B cell (primary cell): Measurements from ENCODE around the gene TAF4. TPM values are rescaled to one million over a fixed set of nuclear protein-coding genes. Genes with fewer than 3 reads are reported as not detected.

Experiments
- ATAC-seq: fragments of 200-7000 bp; cut with Tn5 transposase; one replicate; pipeline ENCODE4 v1.10.0; 2021; ENCODE audit warnings: low read depth, mild to moderate bottlenecking, moderate number of reproducible peaks, moderate library complexity
- CTCF ChIA-PET: fragments of 350-600 bp; sonication (Branson Sonifier 250); formaldehyde crosslinking; loops from one replicate; lab custom pipeline; 2021; ENCODE audit warnings: antibody characterized with exemption, inconsistent platforms; lab: Charles Lee
- POLR2A ChIA-PET: fragments of 350-600 bp; sonication (Branson Sonifier 250); formaldehyde crosslinking; loops from one replicate; lab custom pipeline; 2021; ENCODE audit warnings: antibody characterized with exemption; lab: Charles Lee
- DNase-seq: peaks from one replicate; pipeline ENCODE4 v3.0.0; 2013
- H2AFZ ChIP-seq: 2 replicates; pipeline ENCODE4 v1.6.1; 2012; ENCODE audit warnings: mild to moderate bottlenecking, low read depth, low read length; ENCODE audit not compliant: insufficient read depth, poor library complexity, severe bottlenecking
- H3K27ac ChIP-seq, 2 donors: 1 replicate in 1 of 2; 2 replicates in 1 of 2; pipeline ENCODE4 v1.5.1; 2012 to 2013; ENCODE audit warnings: low read length in 2 of 2, mild to moderate bottlenecking in 2 of 2, moderate library complexity in 1 of 2
- H3K27me3 ChIP-seq, 4 experiments: fragments of 200-600 bp in 1 of 4; sonication (generic) in 1 of 4; replicated peaks in 1 of 4; 1 replicate in 2 of 4; 2 replicates in 2 of 4; pipeline versions ENCODE4 v1.6.1 to v1.7.0; 2013 to 2016; ENCODE audit warnings: low read length in 3 of 4, mild to moderate bottlenecking in 2 of 4, mixed read lengths in 1 of 4, moderate library complexity in 1 of 4; ENCODE audit not compliant: insufficient read depth in 4 of 4, control insufficient read depth in 3 of 4; ENCODE audit errors: control extremely low read depth in 1 of 4
- H3K36me3 ChIP-seq, 2 experiments: replicated peaks in 1 of 2; 1 replicate in 1 of 2; 2 replicates in 1 of 2; pipeline versions ENCODE4 v1.6.1 to v1.7.1; 2013; ENCODE audit warnings: low read length in 1 of 2; ENCODE audit not compliant: insufficient read depth in 2 of 2, control insufficient read depth in 1 of 2; ENCODE audit errors: control extremely low read depth in 1 of 2, extremely low read depth in 1 of 2
- H3K4me1 ChIP-seq, 2 donors: fragments of 200-600 bp in 1 of 2; sonication (generic) in 1 of 2; 1 replicate in 1 of 2; 2 replicates in 1 of 2; pipeline versions ENCODE4 v1.5.1 to v1.6.1; 2013 to 2017; ENCODE audit warnings: low read length in 2 of 2; ENCODE audit not compliant: control insufficient read depth in 2 of 2, insufficient read depth in 2 of 2
- H3K4me2 ChIP-seq: replicated peaks from 2 replicates; pipeline ENCODE3; 2012; ENCODE audit warnings: mild to moderate bottlenecking, low read depth, low read length; ENCODE audit not compliant: poor library complexity, severe bottlenecking
- H3K4me3 ChIP-seq, 5 experiments: fragments of 200-600 bp in 1 of 5; sonication (generic) in 1 of 5; 1 replicate in 3 of 5; 2 replicates in 2 of 5; pipeline versions ENCODE4 v1.5.1 to v1.7.0; 2011 to 2016; ENCODE audit warnings: low read length in 4 of 5, mild to moderate bottlenecking in 4 of 5, low read depth in 2 of 5, control low read depth in 1 of 5, moderate library complexity in 1 of 5; ENCODE audit not compliant: insufficient read depth in 1 of 5; ENCODE audit errors: control extremely low read depth in 1 of 5, extremely low read depth in 1 of 5
- H3K79me2 ChIP-seq: fragments of 200-600 bp; sonication (generic); one replicate; pipeline ENCODE4 v1.6.0; 2016; ENCODE audit warnings: low read length; ENCODE audit not compliant: control insufficient read depth, insufficient read depth
- H3K9ac ChIP-seq: fragments of 200-600 bp; sonication (generic); 2 replicates; pipeline ENCODE4 v1.6.1; 2017; ENCODE audit warnings: mild to moderate bottlenecking, low read length, moderate library complexity
- H3K9me3 ChIP-seq, 3 donors: one replicate each; pipeline versions ENCODE4 v1.6.1 to v1.7.1; 2013; ENCODE audit warnings: low read length in 2 of 3; ENCODE audit not compliant: control insufficient read depth in 2 of 3, insufficient read depth in 1 of 3; ENCODE audit errors: control extremely low read depth in 1 of 3
- H4K20me1 ChIP-seq: 2 replicates; pipeline ENCODE4 v1.6.0; 2012; ENCODE audit warnings: mild to moderate bottlenecking, low read length; ENCODE audit not compliant: insufficient read depth, control insufficient read depth, poor library complexity, severe bottlenecking
- H3K27ac Mint-ChIP-seq: one replicate; pipeline ENCODE4 v1.8.0; 2021; ENCODE audit warnings: mixed read lengths
- H3K27me3 Mint-ChIP-seq: one replicate; pipeline ENCODE4 v1.8.0; 2021; ENCODE audit warnings: mixed read lengths
- H3K4me1 Mint-ChIP-seq: one replicate; pipeline ENCODE4 v1.8.0; 2021; ENCODE audit warnings: mixed read lengths
- H3K4me3 Mint-ChIP-seq: one replicate; pipeline ENCODE4 v1.8.0; 2021; ENCODE audit warnings: mixed read lengths
- H3K9me3 Mint-ChIP-seq: one replicate; pipeline ENCODE4 v1.8.0; 2022; ENCODE audit warnings: mixed read lengths; ENCODE audit not compliant: insufficient read depth
- EZH2 ChIP-seq: IDR thresholded peaks from 2 replicates; pipeline ENCODE4 v1.6.1; 2012; ENCODE audit warnings: borderline replicate concordance, low read depth, mild to moderate bottlenecking, moderate library complexity, low read length; ENCODE audit not compliant: insufficient read depth, poor library complexity, severe bottlenecking
- WGBS: methylation state at CpG from one replicate; pipeline ENCODE4 v1.1.5; 2013; ENCODE audit warnings: missing lambda C conversion rate; ENCODE audit not compliant: insufficient coverage; 5-methylcytosine and 5-hydroxymethylcytosine counted together
- intact Hi-C: fragments of 100-400 bp; cut with micrococcal nuclease; formaldehyde crosslinking; loops from one replicate; pipeline ENCODE4 v1.10.0; 2022
- polyA plus RNA-seq: library from polyadenylated mRNA; depleted of rRNA; stranded (reverse); fragments of >200 nt; gene quantifications from 2 replicates; pipeline ENCODE4 v1.2.3, GENCODE V29; 2012
- total RNA-seq, 2 donors: library from RNA; stranded (reverse); fragments of 120-200 nt in 1 of 2; gene quantifications; 1 replicate in 1 of 2; 2 replicates in 1 of 2; pipeline versions ENCODE4 v1.2.3 to v1.2.4, GENCODE V29; 2013 to 2022
- TF ChIP-seq, protein P1 (sequence below): fragments of 200-600 bp; IDR thresholded peaks from one replicate; pipeline ENCODE4 v1.8.0; 2022; ENCODE audit warnings: antibody characterized with exemption, mild to moderate bottlenecking

The TAF4 gene
- total and polyA plus RNA-seq, 2 donors (not counting 1 experiment from before 2014, with no cell fraction given): 13.9 to 39.5 TPM

DNA sequence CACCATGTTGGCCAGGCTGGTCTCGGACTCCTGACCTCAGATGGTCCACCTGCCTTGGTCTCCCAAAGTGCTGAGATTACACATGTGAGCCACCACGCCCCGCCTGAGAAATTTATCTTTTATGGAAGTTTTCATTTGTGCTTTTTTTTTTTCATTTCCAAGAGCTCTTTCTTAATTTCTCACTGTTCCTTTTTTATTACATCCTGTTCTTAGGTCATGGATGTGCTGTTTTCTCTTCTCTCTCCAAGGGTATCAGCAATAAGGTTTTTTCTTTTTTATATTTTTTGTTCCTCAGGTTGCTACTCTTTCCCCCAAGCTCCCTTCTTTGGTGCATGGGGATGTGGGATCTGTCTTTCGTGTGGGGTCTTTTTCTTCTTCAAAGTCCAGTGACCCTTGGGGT, 35.4 kb upstream of the TAF4 start:
- no peak overlapping the region for H3K4me2 ChIP-seq
- no peak for TF ChIP-seq EZH2
- TF ChIP-seq, protein P1, sequence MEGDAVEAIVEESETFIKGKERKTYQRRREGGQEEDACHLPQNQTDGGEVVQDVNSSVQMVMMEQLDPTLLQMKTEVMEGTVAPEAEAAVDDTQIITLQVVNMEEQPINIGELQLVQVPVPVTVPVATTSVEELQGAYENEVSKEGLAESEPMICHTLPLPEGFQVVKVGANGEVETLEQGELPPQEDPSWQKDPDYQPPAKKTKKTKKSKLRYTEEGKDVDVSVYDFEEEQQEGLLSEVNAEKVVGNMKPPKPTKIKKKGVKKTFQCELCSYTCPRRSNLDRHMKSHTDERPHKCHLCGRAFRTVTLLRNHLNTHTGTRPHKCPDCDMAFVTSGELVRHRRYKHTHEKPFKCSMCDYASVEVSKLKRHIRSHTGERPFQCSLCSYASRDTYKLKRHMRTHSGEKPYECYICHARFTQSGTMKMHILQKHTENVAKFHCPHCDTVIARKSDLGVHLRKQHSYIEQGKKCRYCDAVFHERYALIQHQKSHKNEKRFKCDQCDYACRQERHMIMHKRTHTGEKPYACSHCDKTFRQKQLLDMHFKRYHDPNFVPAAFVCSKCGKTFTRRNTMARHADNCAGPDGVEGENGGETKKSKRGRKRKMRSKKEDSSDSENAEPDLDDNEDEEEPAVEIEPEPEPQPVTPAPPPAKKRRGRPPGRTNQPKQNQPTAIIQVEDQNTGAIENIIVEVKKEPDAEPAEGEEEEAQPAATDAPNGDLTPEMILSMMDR: no peak
- ChIA-PET POLR2A (no interaction called here), CTCF (no interaction called here)
- ATAC-seq: no peak
- H3K4me1 Mint-ChIP-seq: no peaks in the 10 kb centered on the region
- peaks cover 0 to 13% (median 3%) of the 10 kb centered on the region in 4 experiments for H3K27me3 ChIP-seq
- H3K9ac ChIP-seq: no peak overlapping the region
- no peak overlapping the region for H2AFZ ChIP-seq
- no peak overlapping the region for H3K4me3 ChIP-seq
- no peaks in the 10 kb centered on the region for H3K79me2 ChIP-seq
- intact Hi-C loops: no loop called here
- no peak for DNase-seq
- no peaks in the 10 kb centered on the region for H3K36me3 ChIP-seq
- H3K27ac ChIP-seq: no peak overlapping the region
- WGBS: 100% methylated on average over 1 of the region's 4 CpGs
- no peaks in the 10 kb centered on the region for H3K4me1 ChIP-seq
- no peak overlapping the region for H3K4me3 Mint-ChIP-seq
- H4K20me1 ChIP-seq: no peaks in the 10 kb centered on the region
- H3K27ac Mint-ChIP-seq: no peak overlapping the region
- H3K27me3 Mint-ChIP-seq: peaks cover 9% of the 10 kb centered on the region
- H3K9me3 ChIP-seq: peaks cover 0 to 72% (median 16%) of the 10 kb centered on the region in 3 donors
- peaks cover 11% of the 10 kb centered on the region for H3K9me3 Mint-ChIP-seq

DNA sequence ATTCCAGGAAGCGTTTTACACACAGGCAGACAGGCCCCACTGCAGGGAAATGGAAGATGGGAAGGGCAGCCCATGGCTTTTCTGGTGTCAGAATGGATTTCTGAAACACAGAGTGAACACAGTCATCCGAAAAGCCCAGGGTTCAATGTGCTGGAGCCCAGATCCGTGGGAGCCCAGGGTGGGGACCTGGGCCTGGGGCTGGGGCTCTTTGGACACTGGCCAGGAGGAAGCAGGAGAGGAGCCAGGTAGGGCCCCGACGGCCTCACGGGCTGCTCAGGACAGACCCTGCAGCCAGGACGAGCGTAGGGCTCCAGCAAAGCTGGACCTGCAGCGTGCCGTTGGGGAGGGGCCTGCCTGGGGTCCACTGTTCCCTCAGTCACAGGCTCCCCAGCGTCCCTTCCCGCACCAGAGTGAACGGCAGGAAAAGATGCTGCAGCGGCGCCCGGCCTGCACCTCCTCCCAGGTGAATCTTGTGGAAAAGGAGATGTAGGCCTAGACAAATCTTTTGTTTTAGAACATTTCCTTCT, 32.3 kb upstream of the TAF4 start:
- Histone ChIP-seq H3K4me3 (no peak overlapping the region), H4K20me1 (no peaks in the 10 kb centered on the region), H3K4me1 (no peaks in the 10 kb centered on the region), H3K9ac (no peak overlapping the region), H3K4me2 (no peak overlapping the region), H3K27ac (no peak overlapping the region), H3K79me2 (no peaks in the 10 kb centered on the region), H3K36me3 (no peaks in the 10 kb centered on the region), H3K9me3 (peaks cover 0 to 52% (median 13%) of the 10 kb centered on the region in 3 donors), H3K27me3 (peaks cover 0 to 13% (median 3%) of the 10 kb centered on the region in 4 experiments), H2AFZ (no peak overlapping the region)
- WGBS: 89% methylated on average over 10 of the region's 16 CpGs
- POLR2A ChIA-PET: no interaction called here
- intact Hi-C loops: no loop called here
- Mint-ChIP-seq H3K4me3 (no peak overlapping the region), H3K27ac (no peak overlapping the region), H3K27me3 (peaks cover 15% of the 10 kb centered on the region), H3K9me3 (peaks cover 5% of the 10 kb centered on the region), H3K4me1 (no peaks in the 10 kb centered on the region)
- TF ChIP-seq, protein P1: no peak
- no peak for TF ChIP-seq EZH2
- ATAC-seq: no peak
- no peak for DNase-seq
- CTCF ChIA-PET: no interaction called here
